Vagina (tissue), 2 donors: Measurements from ENCODE around the gene TBC1D22A. TPM values are rescaled to one million over a fixed set of nuclear protein-coding genes. Genes with fewer than 3 reads are reported as not detected.

Experiments used
- DNase-seq, 2 donors: peaks; one replicate each; pipeline ENCODE4 v3.0.0-alpha.2; 2017; ENCODE audit errors: extremely low spot score in 2 of 2
- H3K27ac ChIP-seq: fragments of 200-600 bp; sonication (generic); one replicate; pipeline ENCODE4 v1.5.1; 2019
- H3K27me3 ChIP-seq: fragments of 200-600 bp; sonication (generic); one replicate; pipeline ENCODE4 v1.5.1; 2019
- H3K36me3 ChIP-seq, 2 donors: fragments of 200-600 bp; sonication (generic); one replicate each; pipeline ENCODE4 v1.5.1; 2017 to 2019
- H3K4me1 ChIP-seq: fragments of 200-600 bp; sonication (generic); one replicate; pipeline ENCODE4 v1.5.1; 2019
- H3K4me3 ChIP-seq, 2 donors: fragments of 200-600 bp; sonication (generic); 1 replicate in 1 of 2; 2 replicates in 1 of 2; pipeline ENCODE4 v1.5.1; 2016 to 2019
- H3K9me3 ChIP-seq: fragments of 200-600 bp; sonication (generic); one replicate; pipeline ENCODE4 v1.5.1; 2019
- POLR2A ChIP-seq, 2 donors: fragments of 450-650 bp; IDR thresholded peaks; one replicate each; pipeline ENCODE4 v1.6.1; 2017; ENCODE audit warnings: antibody characterized with exemption in 2 of 2, mild to moderate bottlenecking in 2 of 2, moderate library complexity in 2 of 2
- POLR2AphosphoS5 ChIP-seq, 2 donors: sonication (generic); formaldehyde crosslinking; IDR thresholded peaks; one replicate each; pipeline ENCODE4 v1.9.0; 2017; ENCODE audit warnings: antibody characterized with exemption in 2 of 2, mild to moderate bottlenecking in 2 of 2, low read depth in 1 of 2; ENCODE audit not compliant: insufficient read depth in 1 of 2
- intact Hi-C: fragments of 100-400 bp; cut with DNase I; formaldehyde crosslinking; loops from one replicate; pipeline ENCODE4 v1.15.1; 2023
- total RNA-seq: library from RNA; depleted of rRNA; stranded (reverse); fragments of >200 nt; gene quantifications from one replicate; pipeline ENCODE4 v1.2.3, GENCODE V29; 2016
- TF ChIP-seq, protein P1 (sequence below), 3 experiments: fragments of 450-650 bp in 2 of 3; fragments of 200-600 bp in 1 of 3; sonication (generic) in 1 of 3; IDR thresholded peaks; one replicate each; pipeline ENCODE4 v1.5.1; 2017 to 2019; ENCODE audit warnings: antibody characterized with exemption in 3 of 3, mild to moderate bottlenecking in 2 of 3, moderate library complexity in 2 of 3

Gene TBC1D22A
- total RNA-seq, 1 donor from 2014 or later = 38.3 TPM

DNA sequence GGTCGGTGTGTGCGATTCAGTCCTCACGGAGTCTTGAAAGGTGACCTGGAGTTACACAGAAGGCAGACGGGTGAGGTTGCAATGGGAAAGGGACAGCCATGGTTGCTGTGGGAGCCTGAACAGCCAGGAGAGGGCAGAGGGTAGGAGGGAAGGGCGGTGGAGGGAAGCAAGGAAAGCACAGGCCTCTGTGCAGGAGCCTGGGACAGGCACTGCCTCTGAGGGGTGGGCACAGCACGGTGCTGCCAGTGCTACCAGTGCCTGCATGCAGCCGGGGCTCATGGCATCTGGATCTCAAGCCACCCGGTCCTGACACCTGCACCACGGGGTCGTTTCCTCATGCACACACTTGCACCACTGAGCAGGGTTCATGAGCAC is 401.0 kb downstream of the TBC1D22A start:
- no peak overlapping the region for H3K27ac ChIP-seq
- intact Hi-C loops = no loop called here
- H3K4me3 ChIP-seq = no peak overlapping the region
- H3K4me1 ChIP-seq = no peaks in the 10 kb centered on the region
- no peak for DNase-seq
- no peaks in the 10 kb centered on the region for H3K9me3 ChIP-seq
- no peaks in the 10 kb centered on the region for H3K27me3 ChIP-seq
- TF ChIP-seq, protein P1, sequence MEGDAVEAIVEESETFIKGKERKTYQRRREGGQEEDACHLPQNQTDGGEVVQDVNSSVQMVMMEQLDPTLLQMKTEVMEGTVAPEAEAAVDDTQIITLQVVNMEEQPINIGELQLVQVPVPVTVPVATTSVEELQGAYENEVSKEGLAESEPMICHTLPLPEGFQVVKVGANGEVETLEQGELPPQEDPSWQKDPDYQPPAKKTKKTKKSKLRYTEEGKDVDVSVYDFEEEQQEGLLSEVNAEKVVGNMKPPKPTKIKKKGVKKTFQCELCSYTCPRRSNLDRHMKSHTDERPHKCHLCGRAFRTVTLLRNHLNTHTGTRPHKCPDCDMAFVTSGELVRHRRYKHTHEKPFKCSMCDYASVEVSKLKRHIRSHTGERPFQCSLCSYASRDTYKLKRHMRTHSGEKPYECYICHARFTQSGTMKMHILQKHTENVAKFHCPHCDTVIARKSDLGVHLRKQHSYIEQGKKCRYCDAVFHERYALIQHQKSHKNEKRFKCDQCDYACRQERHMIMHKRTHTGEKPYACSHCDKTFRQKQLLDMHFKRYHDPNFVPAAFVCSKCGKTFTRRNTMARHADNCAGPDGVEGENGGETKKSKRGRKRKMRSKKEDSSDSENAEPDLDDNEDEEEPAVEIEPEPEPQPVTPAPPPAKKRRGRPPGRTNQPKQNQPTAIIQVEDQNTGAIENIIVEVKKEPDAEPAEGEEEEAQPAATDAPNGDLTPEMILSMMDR (IDR thresholded peaks at IDR 0.05) = no peak
- no peak for TF ChIP-seq POLR2AphosphoS5 (IDR thresholded peaks at IDR 0.05; ENCODE audit: insufficient read depth in 1 of 2, low read depth in 1 of 2)
- no peak for TF ChIP-seq POLR2A (IDR thresholded peaks at IDR 0.05)
- H3K36me3 ChIP-seq = no peaks in the 10 kb centered on the region

DNA sequence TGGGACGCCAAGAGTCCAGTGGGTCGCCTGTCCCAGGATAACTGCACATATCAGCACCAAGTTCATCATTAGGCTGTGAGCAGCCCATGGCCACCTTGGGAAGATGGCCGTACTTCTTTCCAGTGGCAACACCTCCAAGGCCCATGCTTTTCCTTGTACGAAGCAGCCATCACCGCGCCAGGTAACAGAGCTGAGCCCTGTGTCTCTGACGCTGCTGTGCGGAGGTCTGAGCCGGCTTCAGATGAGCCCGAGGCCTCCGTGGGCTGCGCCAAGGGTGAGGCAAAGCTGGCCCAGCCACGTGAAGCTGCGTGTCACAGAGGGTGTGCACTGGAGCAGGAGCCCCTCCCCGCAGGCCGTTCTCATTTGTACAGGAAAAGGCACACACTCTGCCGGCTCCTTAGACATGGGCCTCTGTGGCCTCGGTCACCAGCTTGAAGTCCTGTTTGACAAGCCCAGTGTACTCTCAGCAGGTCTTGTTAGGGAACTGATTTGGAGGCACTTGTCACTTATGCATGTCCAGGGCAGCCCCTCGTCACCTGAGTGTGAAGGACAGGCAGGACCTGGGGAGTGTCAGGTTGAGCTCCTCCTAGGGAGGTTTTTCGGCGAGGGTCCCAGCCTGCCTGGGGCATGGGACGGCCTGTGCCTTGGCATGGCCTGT is 401.5 kb downstream of the TBC1D22A start:
- TF ChIP-seq, protein P1 (IDR thresholded peaks at IDR 0.05) = no peak
- TF ChIP-seq POLR2AphosphoS5 (IDR thresholded peaks at IDR 0.05; ENCODE audit: insufficient read depth in 1 of 2, low read depth in 1 of 2) (no peak), POLR2A (IDR thresholded peaks at IDR 0.05) (no peak)
- H3K36me3 ChIP-seq = no peaks in the 10 kb centered on the region
- H3K4me3 ChIP-seq = no peak overlapping the region
- intact Hi-C loops = no loop called here
- H3K9me3 ChIP-seq = no peaks in the 10 kb centered on the region
- no peaks in the 10 kb centered on the region for H3K4me1 ChIP-seq
- H3K27ac ChIP-seq = no peak overlapping the region
- H3K27me3 ChIP-seq = no peaks in the 10 kb centered on the region
- DNase-seq = no peak

DNA sequence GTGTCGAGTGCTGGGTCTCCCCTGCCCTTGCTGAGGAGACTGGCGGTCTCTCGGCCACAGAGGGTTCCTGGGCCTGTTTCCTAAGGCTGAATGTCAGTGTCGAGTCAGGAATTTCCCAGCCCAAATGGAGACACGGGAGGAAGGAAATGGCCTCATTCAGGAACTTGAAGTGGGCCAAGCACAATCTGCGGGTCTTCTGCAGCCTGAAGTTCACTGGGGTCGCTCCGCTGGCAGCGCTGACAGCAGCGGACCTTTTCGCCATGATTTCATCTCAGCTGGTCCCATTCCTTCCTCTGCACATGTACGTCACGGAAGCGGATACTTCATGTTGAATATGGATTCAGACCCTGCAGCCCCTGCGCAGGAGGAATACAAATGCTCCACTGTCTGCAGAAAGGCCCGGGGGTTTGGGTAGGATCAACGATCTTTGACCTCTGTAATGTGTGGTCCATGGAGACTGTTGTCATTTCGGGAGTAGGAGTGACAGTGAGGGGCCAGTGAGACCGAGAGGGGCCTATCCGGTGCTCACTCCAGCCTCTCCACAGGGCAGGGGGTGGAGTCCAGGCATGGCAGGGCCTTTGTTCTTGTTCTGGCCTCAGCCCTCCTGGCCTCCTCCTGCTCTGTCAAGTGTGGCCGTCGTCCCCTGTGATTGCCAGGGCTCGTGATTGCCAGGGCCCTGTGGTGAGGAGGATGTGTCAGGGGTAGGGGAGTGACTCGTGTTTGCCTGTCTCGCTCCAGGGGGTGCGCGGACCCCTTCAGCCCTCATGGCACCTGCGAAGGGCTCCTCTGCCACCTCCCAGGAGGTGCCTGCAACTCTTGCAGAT is 402.3 kb downstream of the TBC1D22A start:
- no peaks in the 10 kb centered on the region for H3K27me3 ChIP-seq

DNA sequence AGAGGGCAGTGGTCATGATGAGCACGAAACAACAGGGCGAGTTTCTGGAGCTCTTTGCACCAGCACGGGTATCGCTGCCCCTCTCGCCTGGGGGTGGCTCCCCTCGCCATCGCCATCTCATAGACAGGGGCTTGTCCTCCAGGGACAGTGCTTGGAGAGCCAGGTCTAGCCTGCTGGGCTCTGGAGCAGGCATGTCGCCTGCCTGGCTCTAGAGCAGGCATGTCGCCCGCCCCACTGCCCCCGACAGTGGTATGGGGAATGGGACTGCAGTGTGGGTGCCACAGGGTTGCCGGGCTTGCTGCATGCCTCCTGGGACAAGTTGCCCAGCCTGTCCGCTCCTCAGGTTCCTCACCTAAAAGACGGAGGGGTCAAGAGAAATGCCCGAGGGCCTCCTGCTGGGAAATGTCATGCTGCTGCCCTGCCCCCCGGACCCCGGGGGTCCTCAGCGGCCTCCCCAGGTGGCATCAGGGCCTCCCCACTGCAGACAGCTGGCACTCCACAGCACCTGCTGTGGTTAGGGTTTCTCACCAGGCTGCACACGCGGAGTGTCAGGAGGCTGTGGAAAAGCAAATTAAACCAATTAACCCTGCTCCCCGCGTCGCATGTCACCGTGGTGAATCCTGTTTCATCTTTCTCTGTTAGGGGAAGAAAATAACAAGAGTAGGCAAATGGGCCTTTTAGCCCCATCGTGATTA is 403.0 kb downstream of the TBC1D22A start:
- DNase-seq = no peak
- no peak overlapping the region for H3K4me3 ChIP-seq
- H3K27me3 ChIP-seq = no peaks in the 10 kb centered on the region
- H3K4me1 ChIP-seq = no peaks in the 10 kb centered on the region
- H3K36me3 ChIP-seq = no peaks in the 10 kb centered on the region
- TF ChIP-seq POLR2A (IDR thresholded peaks at IDR 0.05) (no peak), POLR2AphosphoS5 (IDR thresholded peaks at IDR 0.05; ENCODE audit: insufficient read depth in 1 of 2, low read depth in 1 of 2) (no peak)
- TF ChIP-seq, protein P1 (IDR thresholded peaks at IDR 0.05) = no peak
- intact Hi-C loops = no loop called here
- H3K27ac ChIP-seq = no peak overlapping the region
- H3K9me3 ChIP-seq = no peaks in the 10 kb centered on the region

More for the DNA sequence above, 402.3 kb downstream of the TBC1D22A start:
- H3K36me3 ChIP-seq = no peaks in the 10 kb centered on the region
- DNase-seq = no peak
- H3K4me1 ChIP-seq = no peaks in the 10 kb centered on the region
- H3K4me3 ChIP-seq = no peak overlapping the region
- TF ChIP-seq, protein P1 (IDR thresholded peaks at IDR 0.05) = no peak
- TF ChIP-seq POLR2AphosphoS5 (IDR thresholded peaks at IDR 0.05; ENCODE audit: insufficient read depth in 1 of 2, low read depth in 1 of 2) (no peak), POLR2A (IDR thresholded peaks at IDR 0.05) (no peak)
- H3K9me3 ChIP-seq = no peaks in the 10 kb centered on the region
- no peak overlapping the region for H3K27ac ChIP-seq
- intact Hi-C loops = no loop called here
